PC-3 (cell line): ENCODE results near the gene GATA6. TPM values are rescaled to one million over a fixed set of nuclear protein-coding genes. Genes with fewer than 3 reads are reported as not detected.

Experiments
- ATAC-seq: fragments of 200-7000 bp; cut with Tn5 transposase; 2 replicates; pipeline ENCODE4 v1.9.1; 2020; ENCODE audit warnings: mild to moderate bottlenecking, moderate library complexity
- BruUV-seq: library from RNA; stranded (reverse); fragments of 400-500 nt; replicated peaks from 2 replicates; lab custom pipeline; 2021; lab: Mats Ljungman, UMichigan
- CTCF ChIA-PET: fragments of 300-600 bp; sonication (Branson Sonifier 250); formaldehyde crosslinking; loops from one replicate; lab custom pipeline; 2022; ENCODE audit warnings: antibody characterized with exemption; lab: Charles Lee
- POLR2A ChIA-PET: fragments of 300-600 bp; sonication (Branson Sonifier 250); formaldehyde crosslinking; loops from one replicate; lab custom pipeline; 2022; ENCODE audit warnings: antibody characterized with exemption; ENCODE audit not compliant: unreplicated experiment; lab: Charles Lee
- DNase-seq: peaks from one replicate; pipeline ENCODE4 v3.0.0-alpha.2; 2015
- H2AFZ ChIP-seq: fragments of 300-600 bp; sonication (generic); 2 replicates; pipeline ENCODE4 v1.6.0; 2016; ENCODE audit warnings: antibody characterized with exemption, low read length
- H3F3A ChIP-seq: fragments of 300-600 bp; sonication (generic); one replicate; pipeline ENCODE4 v1.6.0; 2017; ENCODE audit warnings: antibody characterized with exemption, low read length, control low read depth, mild to moderate bottlenecking; ENCODE audit not compliant: unreplicated experiment
- H3K27ac ChIP-seq: fragments of 300-600 bp; sonication (generic); 2 replicates; pipeline ENCODE4 v1.5.1; 2016; ENCODE audit warnings: mild to moderate bottlenecking, low read length
- H3K27me3 ChIP-seq: fragments of 300-600 bp; sonication (generic); 2 replicates; pipeline ENCODE4 v1.6.1; 2016; ENCODE audit warnings: low read length, mixed read lengths
- H3K36me3 ChIP-seq: fragments of 300-600 bp; sonication (generic); 2 replicates; pipeline ENCODE4 v1.6.1; 2016; ENCODE audit warnings: low read depth, mixed run types, low read length, mixed read lengths
- H3K4me1 ChIP-seq: fragments of 300-600 bp; sonication (generic); 2 replicates; pipeline ENCODE4 v1.5.1; 2016; ENCODE audit warnings: low read length; ENCODE audit not compliant: insufficient read depth
- H3K4me2 ChIP-seq: fragments of 300-600 bp; sonication (generic); 2 replicates; pipeline ENCODE4 v1.6.0; 2016; ENCODE audit warnings: low read length
- H3K4me3 ChIP-seq: fragments of 300-600 bp; sonication (generic); 2 replicates; pipeline ENCODE4 v1.5.1; 2016; ENCODE audit warnings: mild to moderate bottlenecking, low read length, mixed read lengths
- H3K79me2 ChIP-seq: fragments of 300-600 bp; sonication (generic); 2 replicates; pipeline ENCODE4 v1.6.1; 2017; ENCODE audit warnings: low read length, mixed read lengths
- H3K9ac ChIP-seq: fragments of 300-600 bp; sonication (generic); 2 replicates; pipeline ENCODE4 v1.6.0; 2016; ENCODE audit warnings: mild to moderate bottlenecking, low read length
- H3K9me2 ChIP-seq: fragments of 300-600 bp; sonication (generic); replicated peaks from 2 replicates; pipeline ENCODE4 v1.6.1; 2016; ENCODE audit warnings: mixed run types, low read length, mixed read lengths
- H3K9me3 ChIP-seq: fragments of 300-600 bp; sonication (generic); 2 replicates; pipeline ENCODE4 v1.6.1; 2016; ENCODE audit warnings: low read length, mixed read lengths
- H4K20me1 ChIP-seq: fragments of 300-600 bp; sonication (generic); 2 replicates; pipeline ENCODE4 v1.6.1; 2016; ENCODE audit warnings: low read length, mixed read lengths
- CTCF ChIP-seq: fragments of 300-600 bp; sonication (generic); conservative IDR thresholded peaks from 2 replicates; pipeline ENCODE4 v1.5.1; 2017; ENCODE audit warnings: antibody characterized with exemption, low read depth, mild to moderate bottlenecking, low read length
- EZH2 ChIP-seq: fragments of 300-600 bp; sonication (generic); IDR thresholded peaks from one replicate; pipeline ENCODE4 v1.6.1; 2017; ENCODE audit warnings: antibody characterized with exemption, mild to moderate bottlenecking, low read length; ENCODE audit not compliant: unreplicated experiment
- EZH2phosphoT487 ChIP-seq: fragments of 300-600 bp; sonication (generic); IDR thresholded peaks from 2 replicates; pipeline ENCODE4 v1.6.1; 2018; ENCODE audit warnings: mild to moderate bottlenecking, antibody characterized with exemption, low read length, borderline replicate concordance
- intact Hi-C: fragments of 100-400 bp; cut with micrococcal nuclease; formaldehyde crosslinking; loops from 2 replicates; pipeline ENCODE4 v1.9.0; 2023
- total RNA-seq: library from RNA; depleted of rRNA; stranded (reverse); fragments of >200 nt; gene quantifications from 2 replicates; pipeline ENCODE4 v1.2.3, GENCODE V29; 2014

GATA6 gene
- total RNA-seq, 1 experiment from 2014 or later = 19.4 TPM

- H3K9me2 ChIP-seq = no peaks in the 10 kb centered on the region
- H3K4me3 ChIP-seq = no peak overlapping the region
- no peaks in the 10 kb centered on the region for H3K36me3 ChIP-seq
- TF ChIP-seq EZH2phosphoT487 (no peak), CTCF (no peak), EZH2 (no peak)
- H3K4me1 ChIP-seq = no peaks in the 10 kb centered on the region; the same call in 1 of the 2 replicates
- H4K20me1 ChIP-seq = no peaks in the 10 kb centered on the region
- H3K4me2 ChIP-seq = peak overlapping the region; percentile 27; the same call in 1 of the 2 replicates
- intact Hi-C loops = loop anchor here (5.0 kb wide), 3 partner anchors 181 to 254 kb away; no protein-coding TSS in a partner anchor
- no TSS peak for BruUV-seq
- ChIA-PET CTCF (interaction anchor here (0.6 kb wide), 1 partner anchor 409 kb away, joined by 4 read pairs; no protein-coding TSS in a partner anchor), POLR2A (interaction anchor here (0.6 kb wide), 1 partner anchor 100 kb away, joined by 3 read pairs; no protein-coding TSS in a partner anchor)
- H3F3A ChIP-seq = no peaks in the 10 kb centered on the region
- no peak overlapping the region for H3K27ac ChIP-seq
- H3K9me3 ChIP-seq = no peaks in the 10 kb centered on the region
- no peak overlapping the region for H2AFZ ChIP-seq
- peaks cover 6% of the 10 kb centered on the region for H3K27me3 ChIP-seq
- no peak overlapping the region for H3K9ac ChIP-seq
- peaks cover 18% of the 10 kb centered on the region for H3K79me2 ChIP-seq
- DNase-seq = no peak
- no peak for ATAC-seq
Observed at GRCh38 chr18:22166069-22166950, 3.1 kb upstream of the GATA6 start.

GRCh38 chr18:22167091-22167470 is 2.3 kb upstream of the GATA6 start:
- BruUV-seq = no TSS peak
- Histone ChIP-seq H3K4me3 (no peak overlapping the region), H3K9me2 (no peaks in the 10 kb centered on the region), H3K9ac (no peak overlapping the region), H3K4me2 (no peak overlapping the region), H3K79me2 (peaks cover 20% of the 10 kb centered on the region), H2AFZ (no peak overlapping the region), H3K36me3 (no peaks in the 10 kb centered on the region), H3K9me3 (no peaks in the 10 kb centered on the region), H4K20me1 (peaks cover under 1% of the 10 kb centered on the region; the same call in 1 of the 2 replicates), H3F3A (no peaks in the 10 kb centered on the region), H3K27me3 (peaks cover 6% of the 10 kb centered on the region), H3K27ac (no peak overlapping the region), H3K4me1 (no peaks in the 10 kb centered on the region; the same call in 1 of the 2 replicates)
- no peak for ATAC-seq
- ChIA-PET POLR2A (no interaction called here), CTCF (interaction anchor here (0.5 kb wide), 1 partner anchor 202 kb away, joined by 3 read pairs; no protein-coding TSS in a partner anchor)
- intact Hi-C loops = loop anchor here (5.0 kb wide), 3 partner anchors 180 to 255 kb away; no protein-coding TSS in a partner anchor
- DNase-seq = no peak
- TF ChIP-seq CTCF (no peak), EZH2 (no peak), EZH2phosphoT487 (no peak)
